Neural progenitor cell (in vitro differentiated cells): ENCODE results near the gene P4HA2.

Experiments
- CTCF ChIP-seq: fragments of 200-600 bp; sonication (generic); IDR thresholded peaks from 2 replicates; pipeline ENCODE4 v1.5.1; 2017; ENCODE audit warnings: antibody characterized with exemption, mild to moderate bottlenecking
- EZH2phosphoT487 ChIP-seq: fragments of 200-600 bp; sonication (generic); IDR thresholded peaks from 2 replicates; pipeline ENCODE4 v1.6.1; 2017; ENCODE audit warnings: antibody characterized with exemption

GRCh38 chr5:132223861-132224260 lies 3.8 kb downstream of the P4HA2 start:
- TF ChIP-seq CTCF (no peak), EZH2phosphoT487 (no peak)
